Right forelimb (tissue), 1 donor: ENCODE measurements around the gene WNK1.
"Not testable (repeated sequence)": the region's sequence is repeated elsewhere in the genome, so short reads cannot be mapped to it uniquely, and the experiment has no call there.

Experiments
- DNase-seq: peaks from one replicate; pipeline ENCODE4 v3.0.0-alpha.2; 2018

The WNK1 gene

DNA sequence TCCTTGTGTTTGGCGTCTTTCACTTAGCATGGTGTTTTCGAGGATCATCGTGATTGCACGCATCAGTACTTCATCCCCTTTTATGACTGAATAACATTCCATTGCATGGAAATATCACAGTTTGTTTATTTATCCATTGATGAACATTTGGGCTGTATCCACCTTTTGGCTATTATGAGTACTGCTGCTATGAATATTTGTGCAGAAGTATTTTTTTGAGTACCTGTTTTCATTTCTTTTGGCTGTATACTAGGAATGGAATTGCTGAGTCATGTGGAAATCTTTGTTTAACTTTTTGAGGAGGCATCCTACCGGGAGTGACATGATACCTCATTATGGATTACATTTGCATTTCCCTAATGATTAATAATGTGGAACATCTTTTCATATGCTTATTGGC is 66.4 kb downstream of the WNK1 start:
- DNase-seq, result no peak

GRCh38 chr12:820336-820735 is 68.0 kb downstream of the WNK1 start:
- no peak for DNase-seq

- no peak for DNase-seq
These were observed 70.8 kb downstream of the WNK1 start for GRCh38 chr12:823028-823698.

GRCh38 chr12:826331-826730 is 74.0 kb downstream of the WNK1 start:
- no peak for DNase-seq

DNA sequence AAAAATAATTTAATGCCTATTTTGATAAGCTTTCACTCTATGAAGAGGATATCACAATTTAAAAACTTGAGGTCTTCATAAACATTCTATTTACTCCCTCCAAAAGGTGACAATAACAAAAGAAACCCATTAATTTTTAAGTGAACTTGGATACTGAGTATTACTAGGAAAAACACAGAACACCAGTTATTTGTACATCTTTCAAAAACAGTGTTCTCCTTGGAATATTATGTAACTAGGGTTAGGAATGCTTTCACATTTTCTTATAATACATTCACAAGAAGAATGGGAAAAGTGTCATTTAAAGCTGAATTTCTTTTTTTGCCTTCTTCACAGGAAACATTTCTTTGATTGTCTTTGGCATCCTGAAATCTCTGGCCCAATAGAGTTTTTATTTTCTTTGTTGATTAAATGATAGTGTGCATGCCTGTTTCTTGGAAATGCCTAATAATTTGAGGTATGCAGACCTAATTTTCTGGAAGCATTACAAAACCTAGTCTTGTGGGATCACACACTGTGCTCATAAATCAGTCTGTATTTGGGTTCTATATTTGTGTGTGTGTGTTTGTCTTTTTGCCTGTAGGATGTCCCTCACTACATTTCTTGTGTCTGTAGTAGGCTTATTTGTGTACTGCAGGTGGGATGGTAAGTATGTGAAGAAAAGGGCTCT is 76.5 kb downstream of the WNK1 start:
- no peak for DNase-seq

GRCh38 chr12:830111-830867 is 77.9 kb downstream of the WNK1 start:
- no peak for DNase-seq

DNA sequence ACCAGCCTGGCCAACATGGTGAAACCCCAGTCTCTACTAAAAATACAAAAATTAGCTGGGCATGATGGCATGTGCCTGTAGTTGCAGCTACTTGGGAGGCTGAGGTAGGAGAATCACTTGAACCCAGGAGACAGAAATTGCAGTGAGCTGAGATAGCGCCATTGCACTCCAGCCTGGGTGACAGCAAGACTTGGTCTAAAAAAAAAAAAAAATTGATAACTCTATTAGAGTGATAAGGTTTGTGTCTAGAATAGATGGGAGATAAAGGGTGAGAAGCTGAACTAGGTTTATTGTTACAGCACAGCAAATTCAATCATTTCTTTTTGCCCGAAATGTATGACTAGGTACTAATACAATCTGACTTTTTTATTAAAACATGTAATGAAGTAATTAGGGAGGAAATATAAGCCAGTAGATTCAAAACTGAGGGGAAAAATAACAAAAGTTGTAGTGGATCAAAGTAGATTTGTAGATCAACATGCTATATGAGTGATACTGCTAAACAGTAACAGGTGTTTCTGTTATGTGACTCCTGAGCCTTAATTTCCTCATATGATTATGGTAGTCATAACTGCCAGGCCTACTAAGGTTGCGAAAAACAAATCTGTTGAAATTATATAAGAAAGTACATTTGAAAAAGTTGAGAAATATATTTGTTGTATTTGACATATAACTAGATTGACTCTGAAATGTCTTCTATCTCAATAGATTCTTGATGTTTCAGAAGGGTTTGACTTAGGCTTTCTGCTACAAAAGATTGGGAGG is 83.6 kb downstream of the WNK1 start:
- no peak for DNase-seq

DNA sequence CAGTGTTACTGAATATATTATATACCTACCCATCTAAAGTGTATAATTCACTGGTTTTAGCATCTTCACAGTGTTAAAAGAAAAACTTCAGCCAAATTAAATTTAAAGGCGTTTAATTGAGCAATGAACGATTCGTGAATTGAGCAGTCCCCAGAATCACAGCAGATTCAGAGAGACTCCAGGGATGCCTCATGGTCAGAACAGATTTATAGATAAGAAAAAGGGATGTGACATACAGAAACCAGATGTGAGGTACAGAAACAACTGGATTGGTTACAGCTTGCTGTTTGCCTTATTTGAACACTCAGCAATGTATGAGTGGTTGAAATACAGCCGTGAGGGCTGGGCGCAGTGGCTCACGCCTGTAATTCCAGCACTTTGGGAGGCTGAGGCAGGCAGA is 84.6 kb downstream of the WNK1 start:
- DNase-seq, result no peak

DNA sequence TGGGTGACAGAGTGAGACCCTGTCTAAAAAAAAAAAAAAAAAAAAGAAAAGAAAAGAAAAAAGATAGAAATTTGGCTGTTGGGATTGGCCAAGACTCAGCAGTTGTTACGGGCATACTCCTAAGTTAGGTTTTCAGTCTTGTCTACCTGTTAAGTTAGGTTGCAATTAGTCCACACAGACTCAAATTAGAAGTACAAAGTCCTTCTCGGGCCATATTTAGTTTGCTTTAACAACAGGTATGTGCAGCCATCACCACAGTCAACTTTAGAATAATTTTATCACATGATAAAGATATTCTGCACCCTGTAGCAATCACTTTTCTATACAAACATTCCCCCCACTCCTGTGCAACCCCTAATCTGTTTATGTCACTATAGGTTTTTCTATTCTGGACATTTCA is 85.2 kb downstream of the WNK1 start:
- DNase-seq, result no peak

DNA sequence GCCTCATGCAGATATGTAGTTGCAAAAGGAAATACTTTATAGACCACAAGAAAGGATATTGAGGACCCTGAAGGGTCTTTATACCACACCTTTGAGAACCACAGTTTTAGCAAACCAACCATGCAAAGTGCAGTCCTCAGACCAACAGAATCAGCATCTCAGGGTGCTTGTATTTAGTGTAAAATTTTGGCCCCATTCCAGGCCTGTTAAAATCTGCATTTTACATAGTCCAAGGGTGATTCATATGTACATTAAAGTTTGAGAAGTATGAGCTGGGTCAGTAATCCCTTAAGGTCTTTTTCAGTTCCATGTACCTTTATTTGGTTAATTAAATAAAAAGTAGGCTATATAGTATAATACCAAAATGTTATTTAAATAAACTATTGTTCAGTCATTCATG is 91.2 kb downstream of the WNK1 start:
- no peak for DNase-seq

DNA sequence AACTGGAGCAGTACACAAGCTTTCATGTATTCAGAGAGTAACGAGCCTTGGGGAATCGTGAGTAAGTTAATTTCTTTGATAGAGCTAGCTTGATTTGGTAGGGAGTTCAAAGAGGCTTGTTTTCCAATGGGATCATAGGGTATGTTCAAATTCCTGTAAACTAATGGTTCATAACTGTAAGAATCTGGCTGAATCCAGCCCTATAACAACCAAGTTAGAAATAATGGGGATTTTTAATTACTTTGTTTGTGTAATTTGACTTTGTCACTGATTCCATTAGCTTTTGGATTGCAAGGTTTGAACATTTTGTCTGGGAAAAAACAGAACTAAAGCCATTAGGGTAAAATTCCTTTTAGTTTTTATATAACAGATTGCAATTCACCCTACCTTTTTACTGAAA is 94.0 kb downstream of the WNK1 start:
- no peak for DNase-seq

DNA sequence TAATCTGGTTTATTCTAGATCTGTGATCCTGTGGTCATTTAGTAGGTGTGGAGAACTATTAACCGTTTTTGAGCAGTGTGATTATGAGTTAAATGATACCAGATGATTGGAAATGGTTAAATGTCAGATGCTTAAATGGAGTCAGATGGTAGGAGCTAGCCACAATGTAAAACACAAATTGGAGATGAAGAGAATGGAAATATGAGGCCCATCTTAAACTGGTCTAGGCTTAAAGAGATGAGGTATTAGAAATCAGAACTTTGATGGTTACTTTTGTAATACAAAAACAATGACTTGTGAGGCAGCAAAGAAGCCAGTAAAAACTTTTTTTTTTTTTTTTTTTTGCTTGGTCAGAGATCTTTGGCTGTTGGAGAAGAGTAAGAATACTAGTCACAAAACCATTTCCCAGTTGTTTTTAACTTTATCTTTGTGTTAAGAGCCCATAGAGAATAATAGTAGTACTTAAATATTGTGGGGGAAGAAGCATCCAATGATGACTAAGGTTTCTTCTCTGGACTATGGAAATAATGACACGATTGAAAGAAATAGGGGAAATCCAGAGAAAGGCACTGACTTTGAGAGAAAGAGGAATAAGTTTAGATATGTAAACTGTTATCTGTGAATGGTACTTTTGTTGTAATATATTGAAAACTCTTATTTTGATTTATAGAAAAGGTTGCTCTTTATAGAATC is 95.9 kb downstream of the WNK1 start:
- no peak for DNase-seq

DNA sequence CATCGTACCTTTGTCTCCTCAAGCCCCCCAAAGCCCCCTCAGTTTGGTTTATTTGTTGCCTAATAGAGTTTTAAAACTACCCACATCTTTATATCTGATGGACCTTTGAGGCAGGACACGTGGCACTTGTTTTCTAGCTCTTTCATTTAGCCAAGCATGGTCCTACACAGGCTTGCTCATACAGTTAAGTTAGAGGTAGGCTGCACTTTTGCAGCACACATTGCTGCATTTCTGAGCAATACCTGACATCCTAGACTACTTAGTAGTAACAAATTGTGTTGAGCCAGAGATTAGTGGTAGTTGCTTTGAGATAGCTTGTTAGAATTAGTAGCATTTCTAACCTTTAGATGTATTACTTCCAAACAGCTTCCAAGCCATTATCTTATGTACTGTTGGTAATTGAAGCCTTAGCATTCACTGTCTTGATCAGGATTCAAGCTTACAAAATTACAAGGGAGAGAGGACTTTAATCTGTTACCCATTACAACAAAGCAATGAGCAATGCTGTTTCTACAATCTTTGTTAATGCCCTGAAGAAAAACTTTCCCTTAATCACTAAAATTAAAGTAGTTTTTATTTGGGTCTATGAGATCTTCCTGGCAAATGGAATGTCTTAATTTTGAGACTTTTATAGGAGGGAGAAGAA is 96.6 kb downstream of the WNK1 start:
- no peak for DNase-seq

DNA sequence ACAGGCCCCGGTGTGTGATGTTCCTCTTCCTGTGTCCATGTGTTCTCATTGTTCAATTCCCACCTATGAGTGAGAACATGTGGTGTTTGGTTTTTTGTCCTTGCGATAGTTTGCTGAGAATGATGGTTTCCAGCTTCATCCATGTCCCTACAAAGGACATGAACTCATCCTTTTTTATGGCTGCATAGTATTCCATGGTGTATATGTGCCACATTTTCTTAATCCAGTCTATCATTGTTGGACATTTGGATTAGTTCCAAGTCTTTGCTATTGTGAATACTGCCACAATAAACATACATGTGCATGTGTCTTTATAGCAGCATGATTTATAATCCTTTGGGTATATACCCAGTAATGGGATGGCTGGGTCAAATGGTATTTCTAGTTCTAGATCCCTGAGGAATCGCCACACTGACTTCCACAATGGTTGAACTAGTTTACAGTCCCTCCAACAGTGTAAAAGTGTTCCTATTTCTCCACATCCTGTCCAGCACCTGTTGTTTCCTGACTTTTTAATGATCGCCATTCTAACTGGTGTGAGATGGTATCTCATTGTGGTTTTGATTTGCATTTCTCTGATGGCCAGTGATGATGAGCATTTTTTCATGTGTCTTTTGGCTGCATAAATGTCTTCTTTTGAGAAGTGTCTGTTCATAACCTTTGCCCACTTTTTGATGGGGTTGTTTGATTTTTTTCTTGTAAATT is 97.5 kb downstream of the WNK1 start:
- DNase-seq, result not testable (repeated sequence)

- DNase-seq, result no peak
These were observed 99.0 kb downstream of the WNK1 start for GRCh38 chr12:851343-851742.

- no peak for DNase-seq
These were observed 99.5 kb downstream of the WNK1 start for GRCh38 chr12:851913-852312.

DNA sequence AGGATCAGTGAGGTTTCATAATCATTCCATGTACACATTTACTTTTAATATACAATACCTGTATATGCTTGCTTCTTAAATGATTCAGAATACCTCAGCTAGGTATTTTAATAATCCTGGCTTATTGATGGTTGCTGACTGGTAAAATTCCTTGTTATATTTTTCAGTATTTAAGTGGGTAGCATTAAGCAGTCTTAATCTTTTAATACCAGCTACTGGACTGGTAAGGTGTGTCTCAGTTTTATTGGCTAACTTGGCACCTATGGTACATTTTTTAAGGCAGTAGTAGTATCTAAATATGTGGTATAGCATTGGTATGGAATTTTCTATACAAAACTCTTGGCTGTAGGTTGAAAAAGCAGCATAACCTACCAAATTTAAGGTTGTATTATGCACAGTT is 100.5 kb downstream of the WNK1 start:
- DNase-seq, result no peak

GRCh38 chr12:857611-858010 is 105.2 kb downstream of the WNK1 start:
- no peak for DNase-seq

- no peak for DNase-seq
These were observed 110.0 kb downstream of the WNK1 start for GRCh38 chr12:862303-862911.

DNA sequence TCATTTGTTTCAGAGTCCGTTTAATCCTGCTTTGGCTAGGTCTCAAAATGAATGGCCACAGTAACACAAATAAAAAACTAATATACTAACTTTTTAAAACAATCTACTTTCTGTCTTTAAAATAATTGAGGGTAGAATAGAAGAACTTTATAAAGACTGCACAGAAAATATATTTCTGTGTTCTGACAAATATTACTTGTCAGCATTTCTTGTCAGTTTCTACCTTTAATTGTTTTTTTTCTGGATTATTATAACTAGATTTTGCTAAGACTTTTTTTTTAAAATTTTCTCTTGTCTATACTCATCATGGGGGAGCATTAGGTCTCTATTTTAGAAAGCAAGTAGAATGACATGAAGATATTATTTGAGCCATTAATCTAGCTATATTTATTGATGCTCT is 110.9 kb downstream of the WNK1 start:
- DNase-seq, result no peak

DNA sequence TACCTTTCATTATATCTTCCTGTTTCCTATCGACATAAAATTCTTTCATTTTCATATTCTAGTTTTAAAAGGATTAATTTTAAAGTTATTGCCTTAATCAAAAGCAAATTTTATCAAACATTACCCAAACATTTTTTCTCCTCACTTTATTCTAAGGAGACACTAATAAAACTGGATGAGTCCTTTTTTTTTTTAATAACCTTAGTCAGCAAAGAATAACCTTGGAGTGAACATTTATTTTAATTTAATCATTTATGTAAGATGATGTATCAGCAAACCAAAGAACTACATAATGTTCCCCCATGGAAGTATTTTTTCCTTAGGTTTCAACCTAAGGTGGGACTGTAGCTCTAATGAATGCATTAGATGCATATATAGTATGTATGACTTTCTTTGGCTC is 113.2 kb downstream of the WNK1 start:
- no peak for DNase-seq
